Progenitor cell of endocrine pancreas (in vitro differentiated cells): Measurements from ENCODE around the gene UBASH3A. TPM values are rescaled to one million over a fixed set of nuclear protein-coding genes. Genes with fewer than 3 reads are reported as not detected.

Experiments used
- DNase-seq: peaks from one replicate; pipeline ENCODE4 v3.0.0; 2021; ENCODE audit warnings: low spot score; ENCODE audit not compliant: unreplicated experiment
- H3K27ac Mint-ChIP-seq: 2 replicates; pipeline ENCODE4 v1.8.0; 2021; ENCODE audit warnings: mild to moderate bottlenecking, moderate library complexity, mixed read lengths
- H3K27me3 Mint-ChIP-seq: 2 replicates; pipeline ENCODE4 v1.8.0; 2021; ENCODE audit warnings: mixed read lengths
- H3K36me3 Mint-ChIP-seq: 2 replicates; pipeline ENCODE4 v1.8.0; 2022; ENCODE audit warnings: mixed read lengths; ENCODE audit not compliant: insufficient read depth
- H3K4me1 Mint-ChIP-seq: 2 replicates; pipeline ENCODE4 v1.8.0; 2021; ENCODE audit warnings: low read depth, mixed read lengths
- H3K4me3 Mint-ChIP-seq: 2 replicates; pipeline ENCODE4 v1.8.0; 2021; ENCODE audit warnings: low read depth, mild to moderate bottlenecking, moderate library complexity, mixed read lengths
- H3K9me3 Mint-ChIP-seq: 2 replicates; pipeline ENCODE4 v1.8.0; 2021; ENCODE audit warnings: low read depth, mixed read lengths
- total RNA-seq: library from RNA; stranded (reverse); gene quantifications from 2 replicates; pipeline ENCODE4 v1.2.1, GENCODE V29; 2021
- TF ChIP-seq, protein P1 (sequence below): fragments of 200-600 bp; sonication (generic); IDR thresholded peaks from one replicate; pipeline ENCODE4 v1.5.0; 2021; ENCODE audit warnings: antibody characterized with exemption, mild to moderate bottlenecking; ENCODE audit not compliant: unreplicated experiment

The UBASH3A gene
- total RNA-seq, 1 donor from 2014 or later = not detected

DNA sequence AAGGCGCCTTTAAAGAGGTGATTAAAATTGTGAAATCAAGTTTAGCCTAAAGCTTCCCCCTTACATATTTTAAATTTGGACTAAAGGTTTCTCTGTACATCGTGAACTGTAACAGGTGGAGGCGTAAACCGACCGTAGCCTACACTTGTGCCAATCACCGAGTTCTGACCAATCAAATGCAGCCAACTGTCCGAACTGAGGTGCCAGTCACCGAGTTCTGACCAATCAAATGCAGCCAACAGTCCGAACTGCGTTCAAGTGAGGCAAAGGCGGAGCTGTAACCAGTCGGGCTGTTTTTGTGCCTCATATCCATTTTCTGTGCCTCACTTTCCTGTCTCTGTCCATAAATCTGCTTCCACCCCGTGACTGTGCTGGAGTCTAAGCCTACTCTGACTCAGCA, 44.8 kb upstream of the UBASH3A start:
- DNase-seq = no peak
- no peak overlapping the region for H3K4me3 Mint-ChIP-seq
- H3K9me3 Mint-ChIP-seq = peaks cover 15% of the 10 kb centered on the region
- H3K27ac Mint-ChIP-seq = no peak overlapping the region
- H3K27me3 Mint-ChIP-seq = peaks cover 4% of the 10 kb centered on the region
- H3K4me1 Mint-ChIP-seq = peaks cover 7% of the 10 kb centered on the region
- TF ChIP-seq, protein P1, sequence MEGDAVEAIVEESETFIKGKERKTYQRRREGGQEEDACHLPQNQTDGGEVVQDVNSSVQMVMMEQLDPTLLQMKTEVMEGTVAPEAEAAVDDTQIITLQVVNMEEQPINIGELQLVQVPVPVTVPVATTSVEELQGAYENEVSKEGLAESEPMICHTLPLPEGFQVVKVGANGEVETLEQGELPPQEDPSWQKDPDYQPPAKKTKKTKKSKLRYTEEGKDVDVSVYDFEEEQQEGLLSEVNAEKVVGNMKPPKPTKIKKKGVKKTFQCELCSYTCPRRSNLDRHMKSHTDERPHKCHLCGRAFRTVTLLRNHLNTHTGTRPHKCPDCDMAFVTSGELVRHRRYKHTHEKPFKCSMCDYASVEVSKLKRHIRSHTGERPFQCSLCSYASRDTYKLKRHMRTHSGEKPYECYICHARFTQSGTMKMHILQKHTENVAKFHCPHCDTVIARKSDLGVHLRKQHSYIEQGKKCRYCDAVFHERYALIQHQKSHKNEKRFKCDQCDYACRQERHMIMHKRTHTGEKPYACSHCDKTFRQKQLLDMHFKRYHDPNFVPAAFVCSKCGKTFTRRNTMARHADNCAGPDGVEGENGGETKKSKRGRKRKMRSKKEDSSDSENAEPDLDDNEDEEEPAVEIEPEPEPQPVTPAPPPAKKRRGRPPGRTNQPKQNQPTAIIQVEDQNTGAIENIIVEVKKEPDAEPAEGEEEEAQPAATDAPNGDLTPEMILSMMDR = no peak
- H3K36me3 Mint-ChIP-seq = no peaks in the 10 kb centered on the region

DNA sequence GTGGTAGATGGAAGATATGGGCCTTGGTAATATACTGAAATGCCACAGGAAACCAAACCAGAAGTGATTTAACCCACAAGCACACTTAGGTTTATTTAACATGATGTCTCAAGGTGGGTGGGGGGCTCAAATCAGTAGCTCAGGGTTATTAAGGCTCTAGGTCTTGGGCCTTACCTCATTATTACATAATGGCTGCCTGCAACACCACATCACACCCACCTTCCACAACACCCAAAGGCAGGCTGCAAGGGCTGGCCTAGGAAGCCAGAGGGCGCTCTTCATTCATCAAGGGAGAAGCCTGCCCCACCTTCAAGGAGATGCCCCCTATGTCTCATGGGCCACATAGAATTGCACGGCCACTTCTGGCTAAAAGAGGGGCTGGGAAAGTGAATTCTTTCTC, 43.4 kb upstream of the UBASH3A start:
- H3K27ac Mint-ChIP-seq = no peak overlapping the region
- H3K4me1 Mint-ChIP-seq = peaks cover 7% of the 10 kb centered on the region
- H3K27me3 Mint-ChIP-seq = peaks cover 8% of the 10 kb centered on the region
- no peak overlapping the region for H3K4me3 Mint-ChIP-seq
- DNase-seq = no peak
- peaks cover 12% of the 10 kb centered on the region for H3K9me3 Mint-ChIP-seq
- TF ChIP-seq, protein P1 = no peak
- H3K36me3 Mint-ChIP-seq = no peaks in the 10 kb centered on the region

DNA sequence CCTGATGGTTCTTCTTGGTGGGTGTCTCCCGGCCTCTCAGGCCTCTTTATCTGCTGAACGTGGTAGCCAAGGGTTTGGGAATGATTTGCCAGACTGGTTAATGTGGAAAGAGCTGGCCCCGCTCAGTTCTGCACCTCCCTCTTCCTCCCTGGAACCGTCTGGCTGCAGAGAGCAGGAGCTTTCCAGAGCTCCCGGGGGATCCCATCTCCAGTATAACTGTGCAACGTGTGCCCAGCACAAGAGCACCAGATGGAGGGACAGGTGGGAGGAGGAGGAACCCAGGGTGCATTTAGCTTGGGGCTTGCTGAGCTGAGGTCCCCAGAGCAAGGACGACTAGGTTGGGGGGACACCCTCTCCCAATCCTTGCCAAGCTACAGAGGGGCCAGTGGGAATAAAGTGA, 42.4 kb upstream of the UBASH3A start:
- TF ChIP-seq, protein P1 = no peak
- no peak for DNase-seq
- no peak overlapping the region for H3K27ac Mint-ChIP-seq

DNA sequence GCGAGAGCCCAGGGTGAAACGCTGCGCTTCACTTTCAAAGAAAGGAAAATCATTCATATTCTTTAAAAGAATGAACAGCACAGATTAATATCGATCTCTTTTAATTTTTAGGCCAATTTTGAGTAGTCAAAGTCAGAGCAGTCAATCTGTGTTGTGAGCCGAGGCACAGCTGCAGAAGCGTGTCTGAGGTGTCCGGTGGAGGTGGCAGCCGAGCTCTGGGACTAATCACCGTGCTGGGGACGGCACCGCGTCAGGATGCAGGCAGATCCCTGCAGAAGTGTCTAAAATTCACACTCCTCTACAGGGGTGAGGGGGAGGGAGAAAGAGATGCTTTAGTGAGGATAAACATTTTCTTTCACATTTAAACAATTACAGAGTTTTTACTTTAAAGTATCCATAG, 41.5 kb upstream of the UBASH3A start:
- H3K36me3 Mint-ChIP-seq = no peaks in the 10 kb centered on the region
- no peak for DNase-seq
- no peak overlapping the region for H3K4me3 Mint-ChIP-seq
- H3K27me3 Mint-ChIP-seq = peaks cover 8% of the 10 kb centered on the region
- H3K27ac Mint-ChIP-seq = no peak overlapping the region
- peaks cover 6% of the 10 kb centered on the region for H3K4me1 Mint-ChIP-seq
- TF ChIP-seq, protein P1 = no peak
- H3K9me3 Mint-ChIP-seq = peaks cover 3% of the 10 kb centered on the region

More for the DNA sequence above, 42.4 kb upstream of the UBASH3A start:
- H3K4me3 Mint-ChIP-seq = no peak overlapping the region
- peaks cover 8% of the 10 kb centered on the region for H3K27me3 Mint-ChIP-seq
- H3K36me3 Mint-ChIP-seq = no peaks in the 10 kb centered on the region
- peaks cover 10% of the 10 kb centered on the region for H3K9me3 Mint-ChIP-seq
- H3K4me1 Mint-ChIP-seq = peaks cover 7% of the 10 kb centered on the region

DNA sequence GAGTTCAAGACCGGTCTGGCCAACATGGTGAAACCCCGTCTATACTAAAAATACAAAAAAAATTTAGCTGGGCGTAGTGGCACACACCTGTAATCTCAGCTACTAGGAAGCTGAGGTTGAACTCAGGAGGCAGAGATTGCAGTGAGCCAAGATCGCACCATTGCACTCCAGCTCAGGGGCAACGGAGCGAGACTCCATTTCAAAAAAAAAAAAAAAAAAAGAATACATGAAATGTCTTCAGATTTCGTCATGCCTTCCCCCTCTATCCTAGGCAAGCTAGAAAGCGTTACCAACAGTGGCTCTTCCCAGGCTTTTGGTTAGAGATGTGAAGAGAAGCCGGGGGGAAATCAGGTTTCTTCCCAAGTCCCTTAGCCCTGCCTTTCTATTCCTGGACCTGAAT, 41.0 kb upstream of the UBASH3A start:
- DNase-seq = no peak
- Mint-ChIP-seq H3K27me3 (peaks cover 8% of the 10 kb centered on the region), H3K4me3 (no peak overlapping the region), H3K4me1 (peaks cover 8% of the 10 kb centered on the region), H3K36me3 (no peaks in the 10 kb centered on the region), H3K9me3 (no peaks in the 10 kb centered on the region), H3K27ac (no peak overlapping the region)
- TF ChIP-seq, protein P1 = no peak
